Stimulated activated CD4-positive, alpha-beta T cell treated with anti-CD3 and anti-CD28 coated beads, Interleukin-15, amount 100 ng/mL, for 48 hours (primary cell): ENCODE results near the gene NCOA6.
A peak's percentile ranks its signal among the peaks of the same experiment; 100 is the strongest.
"Not testable (repeated sequence)": the region's sequence is repeated elsewhere in the genome, so short reads cannot be mapped to it uniquely, and the experiment has no call there.

Experiments used
- DNase-seq, 2 donors: peaks; one replicate each; pipeline ENCODE4 v3.0.0-alpha.2; 2020; ENCODE audit warnings: low read depth in 2 of 2

The NCOA6 gene

DNA sequence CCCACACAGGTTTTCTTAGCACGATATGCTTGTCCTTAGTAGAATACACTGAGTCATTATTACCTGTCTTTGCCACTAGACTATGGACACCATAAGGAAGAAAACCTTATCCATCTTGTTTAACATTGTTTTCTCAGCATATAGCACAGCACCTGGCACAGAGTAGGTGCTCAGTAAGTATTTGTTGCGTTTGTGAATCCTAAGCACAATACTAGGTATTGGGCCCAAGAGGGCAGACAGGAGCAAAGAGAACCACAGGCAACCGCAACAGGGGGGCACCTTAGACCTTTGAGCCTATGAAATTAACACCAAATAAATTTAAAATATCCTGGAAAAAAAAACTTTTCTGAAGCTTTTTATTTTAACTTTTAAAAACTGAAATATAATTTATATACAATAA lies 3.7 kb upstream of the NCOA6 start:
- no peak for DNase-seq

DNA sequence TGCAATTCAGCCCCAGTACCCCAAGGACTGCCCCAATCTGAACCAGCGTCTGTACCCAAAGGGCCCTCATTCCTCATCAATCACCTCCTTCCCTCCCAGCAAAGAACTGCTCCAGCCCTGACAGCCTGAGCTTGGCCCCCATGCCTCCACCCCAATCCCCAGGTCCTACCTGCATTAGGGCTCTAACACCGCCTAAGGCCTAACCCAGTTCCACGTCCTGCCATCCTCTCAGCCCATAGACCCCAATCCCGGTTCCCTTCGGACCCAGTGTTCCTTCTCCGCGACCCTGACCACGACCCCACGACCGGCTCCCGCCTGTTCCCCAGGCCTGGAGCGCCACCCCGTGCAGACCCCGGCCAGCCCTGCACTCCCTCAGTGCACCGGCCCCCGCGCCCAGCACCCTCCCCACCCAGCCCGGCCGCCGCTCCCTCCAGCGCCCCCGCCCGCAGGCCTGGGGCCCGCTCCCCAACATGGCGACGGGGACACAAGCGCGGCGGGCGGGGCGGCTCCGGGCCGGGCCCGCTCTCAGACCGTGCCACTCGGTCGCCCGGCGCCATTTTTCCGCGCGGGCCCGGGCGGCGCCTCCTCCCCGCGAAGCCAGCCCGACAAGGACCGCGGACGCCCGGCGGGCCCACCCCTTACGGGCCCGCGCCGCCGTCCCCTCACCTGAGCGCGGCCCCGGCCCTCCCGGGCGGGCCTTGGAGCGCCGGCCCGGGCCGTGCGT lies 483 bp downstream of the NCOA6 start:
- DNase-seq = peak; percentile 35 to 59

- peak; percentile 68 to 78 for DNase-seq
These were observed 1.0 kb downstream of the NCOA6 start for GRCh38 chr20:34824452-34824805.

GRCh38 chr20:34824026-34824425 lies 1.4 kb downstream of the NCOA6 start:
- no peak for DNase-seq

- no peak for DNase-seq
These were observed 4.5 kb downstream of the NCOA6 start for GRCh38 chr20:34820805-34821578.

- DNase-seq = no peak
These were observed 7.7 kb downstream of the NCOA6 start for GRCh38 chr20:34817801-34818200.

- no peak for DNase-seq
These were observed 8.4 kb downstream of the NCOA6 start for GRCh38 chr20:34817072-34817471.

DNA sequence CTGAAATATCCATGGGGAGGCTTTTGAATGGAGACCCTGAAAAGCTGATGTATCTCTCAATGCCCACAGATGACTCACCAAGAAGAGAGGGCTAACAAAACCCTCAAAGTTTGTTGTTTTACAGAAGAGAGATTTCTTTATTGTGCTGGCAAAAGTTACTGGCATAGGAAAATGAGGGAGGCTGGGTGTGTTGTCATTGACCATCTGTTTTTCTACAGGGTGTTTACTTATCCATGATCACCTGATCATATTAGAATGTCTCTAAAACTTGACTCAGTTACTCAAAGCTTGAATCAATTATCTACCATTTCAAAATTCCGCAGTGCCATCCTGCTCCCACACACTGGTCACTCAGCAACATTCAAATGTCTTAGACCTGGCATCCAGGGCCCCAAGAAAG lies 9.8 kb downstream of the NCOA6 start:
- DNase-seq = no peak

DNA sequence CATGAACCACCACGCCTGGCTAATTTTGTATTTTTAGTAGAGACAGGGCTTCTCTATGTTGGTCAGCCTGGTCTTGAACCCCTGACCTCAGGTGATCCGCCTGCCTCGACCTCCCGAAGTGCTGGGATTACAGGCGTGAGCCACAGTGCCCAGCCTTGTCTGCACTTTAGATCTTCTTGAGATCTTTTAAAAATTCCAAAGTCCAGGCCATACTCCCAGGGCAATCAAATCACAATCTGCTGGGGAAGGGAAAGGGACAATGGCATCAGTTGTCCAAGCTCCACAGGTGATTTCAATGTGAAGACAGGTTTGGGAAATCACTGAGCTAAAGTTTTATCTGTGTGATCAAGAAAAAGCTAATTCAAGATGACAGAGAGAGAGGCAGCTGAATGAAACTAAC lies 16.9 kb downstream of the NCOA6 start:
- no peak for DNase-seq

DNA sequence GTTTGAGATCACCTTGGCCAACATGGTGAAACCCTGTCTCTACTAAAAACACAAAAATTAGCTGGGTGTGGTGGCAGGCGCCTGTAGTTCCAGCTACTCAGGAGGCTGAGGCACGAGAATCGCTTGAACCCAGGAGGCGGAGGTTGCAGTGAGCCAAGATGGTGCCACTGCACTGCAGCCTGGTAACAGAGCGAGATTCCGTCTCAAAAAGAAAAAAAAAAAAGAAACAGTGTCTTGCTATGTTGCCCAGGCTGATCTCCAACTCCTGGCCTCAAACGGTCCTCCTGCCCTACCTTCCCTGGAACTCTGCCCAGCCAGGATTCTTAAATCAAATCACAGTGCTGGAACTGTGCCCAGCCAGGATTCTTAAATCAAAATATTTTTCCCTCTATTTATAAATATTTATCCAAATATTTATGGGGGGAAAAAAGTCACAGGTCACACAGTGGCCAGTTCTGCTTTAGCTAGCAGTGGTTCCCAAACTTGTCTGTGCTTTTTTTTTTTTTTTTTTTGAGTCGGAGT lies 17.4 kb downstream of the NCOA6 start:
- DNase-seq = not testable (repeated sequence)

DNA sequence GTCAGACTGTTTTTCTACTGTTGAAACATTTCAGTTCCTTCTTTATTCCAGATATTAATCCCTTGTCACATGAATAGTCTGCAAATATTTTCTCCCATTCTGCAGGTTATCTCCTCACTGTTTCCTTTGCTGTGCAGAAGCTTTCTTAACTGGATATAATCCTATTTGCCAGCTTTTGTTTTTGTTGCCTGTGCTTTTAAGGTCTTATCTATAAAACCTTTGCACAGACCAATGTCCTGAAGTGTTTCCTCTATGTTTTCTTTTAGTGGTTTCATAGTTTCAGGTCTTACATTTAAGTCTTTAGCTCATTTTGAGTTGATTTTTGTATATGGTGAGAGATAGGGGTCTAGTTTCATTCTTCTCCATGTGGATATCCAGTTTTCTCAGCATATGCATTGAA lies 19.2 kb downstream of the NCOA6 start:
- DNase-seq = no peak

- no peak for DNase-seq
These were observed 26.6 kb downstream of the NCOA6 start for GRCh38 chr20:34798871-34799270.

- no peak for DNase-seq
These were observed 27.1 kb downstream of the NCOA6 start for GRCh38 chr20:34798328-34798727.

- no peak for DNase-seq
These were observed 28.1 kb downstream of the NCOA6 start for GRCh38 chr20:34797012-34797995.

DNA sequence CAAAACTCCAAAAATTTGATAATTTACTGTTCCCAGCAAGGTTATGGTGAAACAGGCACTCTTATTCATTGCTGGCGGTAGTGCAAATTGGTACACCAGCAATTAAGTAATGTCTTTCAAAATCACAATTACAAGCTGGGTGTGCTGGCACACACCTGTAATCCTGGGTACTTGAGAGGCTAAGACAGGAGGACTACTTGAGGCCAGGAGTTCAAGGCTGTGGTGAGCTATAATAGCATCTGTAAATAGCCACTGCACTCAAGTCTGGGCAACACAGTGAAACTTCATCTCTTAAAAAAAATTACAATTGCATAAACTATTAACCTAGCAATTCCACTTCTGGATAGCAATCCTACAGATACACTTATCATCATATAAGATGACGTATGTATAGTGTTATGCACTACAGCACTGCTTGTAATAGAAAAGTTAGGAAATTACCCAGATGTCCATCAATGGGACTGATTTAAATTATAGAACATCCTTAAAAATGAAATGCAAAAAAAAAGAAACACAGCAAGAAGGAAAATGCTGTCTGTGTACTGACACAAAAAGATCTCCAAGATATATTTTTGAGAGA lies 31.4 kb downstream of the NCOA6 start:
- no peak for DNase-seq

GRCh38 chr20:34792687-34793363 lies 32.6 kb downstream of the NCOA6 start:
- no peak for DNase-seq

DNA sequence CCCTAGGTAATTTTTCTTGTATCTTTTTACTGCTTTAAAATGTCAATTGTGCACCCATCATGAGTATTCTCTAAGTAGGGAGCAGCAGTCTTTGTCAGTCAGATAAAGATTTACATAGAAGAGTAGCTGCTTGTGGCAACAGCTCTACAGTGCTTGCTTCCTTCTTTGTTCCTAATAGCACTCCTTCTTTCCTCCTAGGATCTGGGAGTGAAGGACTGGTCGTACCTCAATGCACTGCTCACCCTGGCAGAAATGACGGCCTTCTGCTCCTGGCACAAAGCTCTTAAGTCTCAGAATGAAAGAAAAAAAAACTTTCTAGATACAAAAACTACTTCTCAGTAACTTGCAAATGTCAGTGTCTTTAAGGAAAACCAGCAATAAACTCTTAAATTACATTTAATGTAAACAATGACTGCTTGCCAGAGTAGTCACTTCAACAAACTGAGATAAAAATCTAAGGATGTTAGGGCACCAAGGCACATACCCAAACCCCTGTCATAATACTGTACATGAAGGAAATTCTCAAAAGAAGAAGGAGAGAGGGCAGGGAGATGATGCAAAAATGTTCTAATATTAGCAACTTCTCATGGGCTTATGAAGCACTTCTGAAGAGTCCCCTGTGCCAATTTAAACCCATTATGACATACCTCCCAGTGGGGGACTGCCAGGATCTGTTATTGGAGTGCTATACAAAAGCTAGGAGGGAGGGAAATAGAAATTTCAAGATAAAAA lies 34.0 kb downstream of the NCOA6 start:
- no peak for DNase-seq

GRCh38 chr20:34781220-34781619 lies 44.2 kb downstream of the NCOA6 start:
- no peak for DNase-seq

GRCh38 chr20:34780291-34780690 lies 45.2 kb downstream of the NCOA6 start:
- not testable (repeated sequence) for DNase-seq

- no peak for DNase-seq
These were observed 49.3 kb downstream of the NCOA6 start for GRCh38 chr20:34776177-34776576.
